AG04449 (cell line): Measurements from ENCODE around the gene CACNA1B.

Experiments
- CTCF ChIA-PET: fragments of 350-600 bp; formaldehyde crosslinking; extraction: SDS; loops from one replicate; lab custom pipeline; 2021; ENCODE audit warnings: antibody characterized with exemption; lab: Yijun Ruan, JAX
- POLR2A ChIA-PET: fragments of 400-600, 350-600 bp; formaldehyde crosslinking; extraction: SDS; loops from one replicate; lab custom pipeline; 2020; ENCODE audit warnings: antibody characterized with exemption, inconsistent platforms; lab: Yijun Ruan, JAX
- DNase-seq: peaks from one replicate; pipeline ENCODE4 v3.0.0-alpha.2; 2010; ENCODE audit warnings: low read depth, low spot score
- H3K4me3 ChIP-seq: 2 replicates; pipeline ENCODE4 v1.5.1; 2011; ENCODE audit warnings: low read depth, mild to moderate bottlenecking, control low read depth, low read length
- CTCF ChIP-seq: IDR thresholded peaks from one replicate; pipeline ENCODE4 v1.5.1; 2011; ENCODE audit warnings: mild to moderate bottlenecking, moderate library complexity, low read length, control low read depth, inconsistent platforms; ENCODE audit not compliant: insufficient read depth; ENCODE audit errors: missing control alignments

CACNA1B gene

DNA sequence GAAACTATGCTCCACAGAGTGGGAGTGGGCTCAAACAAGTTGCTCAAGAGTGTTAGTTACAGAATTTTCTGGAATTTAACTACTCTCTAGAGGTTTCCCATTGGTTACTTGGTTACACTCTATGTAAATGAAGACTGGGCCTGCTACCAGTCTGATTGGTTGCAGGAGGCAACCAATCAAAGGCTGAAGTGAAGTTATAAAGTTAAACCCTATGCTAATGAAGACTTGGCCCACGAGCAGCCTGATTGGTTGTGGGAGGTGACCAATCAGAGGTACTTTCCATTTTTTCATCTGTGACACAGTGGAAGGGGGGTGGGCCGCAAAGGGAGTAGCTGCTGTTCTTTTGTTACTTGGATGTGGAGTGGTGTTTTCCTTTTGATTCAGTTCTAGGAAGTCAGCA lies 69.4 kb downstream of the CACNA1B start:
- CTCF ChIA-PET = no interaction called here
- H3K4me3 ChIP-seq = no peak overlapping the region
- POLR2A ChIA-PET = no interaction called here
- DNase-seq = no peak
- TF ChIP-seq CTCF = no peak

- no peak for TF ChIP-seq CTCF
- DNase-seq = no peak
- POLR2A ChIA-PET = no interaction called here
- CTCF ChIA-PET = no interaction called here
- H3K4me3 ChIP-seq = no peak overlapping the region
Measured at GRCh38 chr9:137948642-137949041, 71.1 kb downstream of the CACNA1B start.

- TF ChIP-seq CTCF = no peak
- DNase-seq = no peak
- ChIA-PET CTCF (no interaction called here), POLR2A (no interaction called here)
- no peak overlapping the region for H3K4me3 ChIP-seq
Measured at GRCh38 chr9:137949260-137949659, 71.7 kb downstream of the CACNA1B start.

DNA sequence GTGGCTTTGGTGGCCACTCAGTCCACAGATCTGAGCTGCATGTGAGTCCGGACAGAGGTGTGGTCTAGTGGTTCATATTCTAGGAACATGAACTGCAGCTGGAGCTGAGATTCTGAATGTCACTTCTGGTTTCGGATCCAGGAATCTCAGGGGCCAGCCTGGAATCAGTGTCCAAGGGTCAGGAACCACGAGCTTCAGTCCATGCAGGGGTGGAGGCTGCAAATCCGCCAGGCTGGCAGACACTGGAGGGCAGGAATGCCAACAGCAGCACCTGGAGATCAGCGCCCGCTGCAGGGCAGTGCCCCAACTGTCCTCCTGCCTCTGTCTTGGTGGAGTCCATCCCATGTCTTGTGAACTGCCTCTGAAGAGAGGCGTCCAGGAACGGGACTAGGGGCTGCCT lies 73.5 kb downstream of the CACNA1B start:
- no peak for TF ChIP-seq CTCF
- H3K4me3 ChIP-seq = no peak overlapping the region
- DNase-seq = no peak
- CTCF ChIA-PET = no interaction called here
- POLR2A ChIA-PET = no interaction called here

- TF ChIP-seq CTCF = no peak
- CTCF ChIA-PET = no interaction called here
- no peak overlapping the region for H3K4me3 ChIP-seq
- POLR2A ChIA-PET = no interaction called here
- no peak for DNase-seq
Measured at GRCh38 chr9:137951597-137952490, 74.3 kb downstream of the CACNA1B start.

DNA sequence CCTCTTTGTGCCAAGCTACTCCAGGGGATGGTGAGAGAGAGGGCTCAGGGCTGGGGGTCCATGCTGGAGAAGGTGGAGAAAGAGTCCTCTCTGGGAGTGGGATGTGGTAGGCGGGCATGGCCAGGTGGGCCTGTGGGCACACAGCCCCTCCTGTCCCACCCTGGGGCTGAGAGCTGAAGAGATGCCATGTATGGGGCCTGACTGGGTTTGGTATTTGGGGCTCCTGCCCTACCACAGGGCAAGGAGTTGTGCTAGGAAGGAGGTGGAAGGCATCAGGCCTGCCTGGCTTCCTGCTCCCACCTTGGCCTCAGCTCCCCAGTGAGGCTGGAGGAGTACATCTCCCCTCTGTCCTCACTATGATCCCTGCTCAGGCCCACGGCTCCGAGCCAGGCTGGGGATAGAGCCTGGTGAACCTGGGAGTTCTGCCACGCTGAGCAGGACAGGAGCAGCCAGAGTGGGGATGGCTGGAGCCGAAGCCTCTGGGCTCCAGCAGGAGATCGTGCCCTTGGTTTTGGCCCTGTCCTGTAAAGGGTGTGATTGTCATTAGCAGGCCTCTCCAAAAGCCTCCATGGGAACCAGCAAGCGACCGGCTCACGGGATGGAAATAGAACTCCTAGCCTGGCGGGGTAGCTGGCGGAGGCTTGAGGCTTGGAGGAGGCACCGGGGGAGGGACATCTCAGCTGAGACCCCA lies 75.5 kb downstream of the CACNA1B start:
- no peak overlapping the region for H3K4me3 ChIP-seq
- TF ChIP-seq CTCF = no peak
- CTCF ChIA-PET = no interaction called here
- POLR2A ChIA-PET = no interaction called here
- DNase-seq = no peak
